Skin epidermis (tissue), 12 donors: Measurements from ENCODE around the gene RBM24.
"Not testable (repeated sequence)": the region's sequence is repeated elsewhere in the genome, so short reads cannot be mapped to it uniquely, and the experiment has no call there.

ENCODE experiments used
- H3K27ac ChIP-seq, 21 experiments: fragments of 200-600 bp; sonication (generic) in 11 of 21; one replicate each; pipeline ENCODE4 v1.5.0; 2020; ENCODE audit warnings: mild to moderate bottlenecking in 3 of 21, inconsistent platforms in 2 of 21, moderate library complexity in 2 of 21
- H3K4me3 ChIP-seq, 7 experiments: fragments of 200-600 bp; sonication (generic) in 2 of 7; one replicate each; pipeline ENCODE4 v1.5.0; 2020; ENCODE audit warnings: inconsistent platforms in 2 of 7, mild to moderate bottlenecking in 2 of 7, moderate library complexity in 1 of 7

The RBM24 gene

GRCh38 chr6:17320266-17320665 is 39.1 kb downstream of the RBM24 start:
- not testable (repeated sequence) for H3K27ac ChIP-seq, H3K4me3 ChIP-seq

GRCh38 chr6:17331238-17331637 is 50.1 kb downstream of the RBM24 start:
- Histone ChIP-seq H3K27ac (no peak overlapping the region), H3K4me3 (no peak overlapping the region)

- Histone ChIP-seq H3K4me3 (no peak overlapping the region), H3K27ac (no peak overlapping the region)
Observed at GRCh38 chr6:17334265-17334664, 53.1 kb downstream of the RBM24 start.

GRCh38 chr6:17336425-17336824 is 55.3 kb downstream of the RBM24 start:
- Histone ChIP-seq H3K27ac (no peak overlapping the region), H3K4me3 (no peak overlapping the region)

- Histone ChIP-seq H3K27ac (no peak overlapping the region), H3K4me3 (no peak overlapping the region)
Observed at GRCh38 chr6:17339308-17339670, 58.1 kb downstream of the RBM24 start.

GRCh38 chr6:17341117-17341805 is 60.1 kb downstream of the RBM24 start:
- no peak overlapping the region for H3K27ac ChIP-seq
- no peak overlapping the region for H3K4me3 ChIP-seq

- H3K4me3 ChIP-seq = no peak overlapping the region
- no peak overlapping the region for H3K27ac ChIP-seq
Observed at GRCh38 chr6:17341891-17342290, 60.7 kb downstream of the RBM24 start.

- Histone ChIP-seq H3K27ac (no peak overlapping the region), H3K4me3 (no peak overlapping the region)
Observed at GRCh38 chr6:17343215-17343614, 62.1 kb downstream of the RBM24 start.
